ENCODE results near the gene BASP1. TPM values are rescaled to one million over a fixed set of nuclear protein-coding genes. Genes with fewer than 3 reads are reported as not detected.
A peak's percentile ranks its signal among the peaks of the same experiment; 100 is the strongest.

The BASP1 gene
- total and polyA plus RNA-seq, 10 of the 15 experiments (the other 5 are each of a cell fraction or from before 2014, with no cell fraction given), result 27.3 to 190 (median 102) TPM

DNA sequence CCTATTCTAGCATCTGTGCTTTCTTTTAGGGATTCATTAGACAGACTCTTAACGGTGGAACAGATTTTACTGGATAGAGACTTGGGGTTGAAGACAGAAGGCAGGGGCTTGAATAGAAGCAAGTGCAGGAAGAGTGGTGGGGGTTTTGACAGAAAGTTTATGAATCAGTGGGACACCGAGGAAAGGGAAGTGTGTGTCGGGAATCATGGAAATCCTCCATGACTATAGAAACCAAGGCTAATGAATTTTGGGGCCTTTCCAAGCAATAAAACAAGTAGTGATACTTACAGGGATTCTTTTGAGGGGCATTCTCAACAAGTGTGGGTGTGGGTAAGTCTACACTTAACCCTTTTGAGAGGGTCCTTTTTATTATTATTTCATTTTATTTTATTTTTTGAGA, 12.8 kb downstream of the BASP1 start (continued):
- TF ChIP-seq, protein P1, sequence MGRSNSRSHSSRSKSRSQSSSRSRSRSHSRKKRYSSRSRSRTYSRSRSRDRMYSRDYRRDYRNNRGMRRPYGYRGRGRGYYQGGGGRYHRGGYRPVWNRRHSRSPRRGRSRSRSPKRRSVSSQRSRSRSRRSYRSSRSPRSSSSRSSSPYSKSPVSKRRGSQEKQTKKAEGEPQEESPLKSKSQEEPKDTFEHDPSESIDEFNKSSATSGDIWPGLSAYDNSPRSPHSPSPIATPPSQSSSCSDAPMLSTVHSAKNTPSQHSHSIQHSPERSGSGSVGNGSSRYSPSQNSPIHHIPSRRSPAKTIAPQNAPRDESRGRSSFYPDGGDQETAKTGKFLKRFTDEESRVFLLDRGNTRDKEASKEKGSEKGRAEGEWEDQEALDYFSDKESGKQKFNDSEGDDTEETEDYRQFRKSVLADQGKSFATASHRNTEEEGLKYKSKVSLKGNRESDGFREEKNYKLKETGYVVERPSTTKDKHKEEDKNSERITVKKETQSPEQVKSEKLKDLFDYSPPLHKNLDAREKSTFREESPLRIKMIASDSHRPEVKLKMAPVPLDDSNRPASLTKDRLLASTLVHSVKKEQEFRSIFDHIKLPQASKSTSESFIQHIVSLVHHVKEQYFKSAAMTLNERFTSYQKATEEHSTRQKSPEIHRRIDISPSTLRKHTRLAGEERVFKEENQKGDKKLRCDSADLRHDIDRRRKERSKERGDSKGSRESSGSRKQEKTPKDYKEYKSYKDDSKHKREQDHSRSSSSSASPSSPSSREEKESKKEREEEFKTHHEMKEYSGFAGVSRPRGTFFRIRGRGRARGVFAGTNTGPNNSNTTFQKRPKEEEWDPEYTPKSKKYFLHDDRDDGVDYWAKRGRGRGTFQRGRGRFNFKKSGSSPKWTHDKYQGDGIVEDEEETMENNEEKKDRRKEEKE (IDR thresholded peaks at IDR 0.05), result no peak
- TF ChIP-seq ATF7 (IDR thresholded peaks at IDR 0.05; ENCODE audit: low read depth), result no peak

DNA sequence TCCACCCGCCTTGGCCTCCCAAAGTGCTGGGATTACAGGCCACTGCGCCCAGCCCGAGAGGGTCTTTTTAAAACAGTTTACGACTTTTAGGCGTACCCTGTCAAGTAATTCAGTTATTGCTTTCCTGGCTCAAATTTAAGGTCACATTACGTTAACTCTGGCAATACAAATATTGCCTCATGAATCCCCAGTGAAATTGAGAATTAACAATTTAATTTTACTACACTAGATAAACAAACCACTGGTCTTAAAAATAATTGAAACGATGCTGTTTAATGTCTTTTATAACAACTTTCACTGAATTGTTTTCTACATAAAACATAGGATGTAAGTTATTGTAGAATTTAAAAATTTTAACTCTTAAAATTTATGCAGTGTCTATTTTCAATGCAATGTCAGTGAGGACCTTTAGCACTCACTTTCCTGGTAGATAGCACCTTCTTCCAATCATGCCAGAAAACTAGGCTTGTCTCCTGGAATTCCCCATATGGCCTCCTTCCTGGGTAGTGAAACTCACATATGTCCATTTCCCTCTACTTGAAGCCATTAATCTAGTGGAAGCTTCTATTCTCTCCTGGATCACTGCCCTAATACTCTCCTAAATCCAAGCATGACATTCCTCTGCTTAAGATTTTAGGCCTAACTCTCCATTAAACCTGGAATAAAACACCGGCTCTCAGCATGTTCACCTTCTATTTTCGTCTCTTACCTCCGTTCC, 13.5 kb downstream of the BASP1 start:
- H3K79me2 ChIP-seq (ENCODE audit: control insufficient read depth, insufficient read depth, low read length), result peaks cover 43% of the 10 kb centered on the region
- H3K4me3 ChIP-seq, result no peak overlapping the region
- no peak for ATAC-seq
- no peak overlapping the region for H2AFZ ChIP-seq (ENCODE audit: control insufficient read depth, low read depth, low read length)
- intact Hi-C loops (cut with micrococcal nuclease; ENCODE audit: unreplicated experiment) (no loop called here), in situ Hi-C loops (cut with MboI) (loop anchor here (25.0 kb wide), 1 partner anchor 1506 kb away; no protein-coding TSS in a partner anchor)
- 0 out of 2 replicates have a peak overlapping the region, but pooled peaks have one; percentile 5 for H3K27ac ChIP-seq (ENCODE audit: control insufficient read depth, insufficient read depth)
- no peak for FAIRE-seq
- no peaks in the 10 kb centered on the region for H4K20me1 ChIP-seq (ENCODE audit: control insufficient read depth, insufficient read depth)
- no peak overlapping the region for H3K4me2 ChIP-seq (ENCODE audit: control insufficient read depth, insufficient read depth)
- WGBS (ENCODE audit: insufficient coverage, insufficient replicate concordance, low lambda C conversion rate, missing lambda C conversion rate), result 65% methylated on average over 10 of the region's 10 CpGs
- no peaks in the 10 kb centered on the region; a peak in 1 of 4 replicates for H3K36me3 ChIP-seq (ENCODE audit: control insufficient read depth in 2 of 2, insufficient read depth in 2 of 2, low read length in 1 of 2)
- ChIA-PET POLR2A (interaction anchor here (0.6 kb wide), 1 partner anchor 10 kb away, joined by 5 read pairs; no protein-coding TSS in a partner anchor), CTCF (no interaction called here), SMC1A (ENCODE audit: uncharacterized antibody, unreplicated experiment) (interaction anchor here (1.3 to 2.9 kb wide), 3 partner anchors 16 to 43 kb away, joined by 3 to 14 read pairs (median 4); no protein-coding TSS in a partner anchor), RAD21 (ENCODE audit: unreplicated experiment) (no interaction called here)
- H3K4me1 ChIP-seq (ENCODE audit: control insufficient read depth, insufficient read depth, low read length), result peaks cover 21% of the 10 kb centered on the region
- no peaks in the 10 kb centered on the region for H3K27me3 ChIP-seq (replicated peaks in 1 of 2; ENCODE audit: control insufficient read depth in 2 of 2, insufficient read depth in 2 of 2, low read length in 1 of 2)
- no peaks in the 10 kb centered on the region for H3K9me3 ChIP-seq (replicated peaks; ENCODE audit: control insufficient read depth, insufficient read depth, low read length)
- no peak for DNase-seq (ENCODE audit: low read depth, low spot score)
- BruUV-seq (replicated peaks), result no TSS peak
- H3K9ac ChIP-seq (ENCODE audit: control insufficient read depth, insufficient read depth, low read length), result no peak overlapping the region
- no peak for TF ChIP-seq RB1 (IDR thresholded peaks at IDR 0.05; ENCODE audit: borderline replicate concordance)
- no peak for TF ChIP-seq SREBF1 (IDR thresholded peaks at IDR 0.05; ENCODE audit: low read length)
- no peak for TF ChIP-seq JUND (IDR thresholded peaks at IDR 0.05; ENCODE audit: low read depth, low read length)
- TF ChIP-seq MEF2A (IDR thresholded peaks at IDR 0.05; ENCODE audit: insufficient read depth, low read depth, low read length), result no peak
- TF ChIP-seq SMAD5 (IDR thresholded peaks at IDR 0.05; ENCODE audit: low read depth), result no peak
- no peak for TF ChIP-seq SUZ12 (IDR thresholded peaks at IDR 0.05; ENCODE audit: unreplicated experiment)
- no peak for TF ChIP-seq CHD2 (IDR thresholded peaks at IDR 0.05; ENCODE audit: borderline replicate concordance, low read depth, low read length)
- no peak for TF ChIP-seq MTA3 (IDR thresholded peaks at IDR 0.05; ENCODE audit: borderline replicate concordance, low read length)
- TF ChIP-seq POLR2AphosphoS2 (IDR thresholded peaks at IDR 0.05; ENCODE audit: low read depth, low read length), result no peak
- TF ChIP-seq, protein P2, sequence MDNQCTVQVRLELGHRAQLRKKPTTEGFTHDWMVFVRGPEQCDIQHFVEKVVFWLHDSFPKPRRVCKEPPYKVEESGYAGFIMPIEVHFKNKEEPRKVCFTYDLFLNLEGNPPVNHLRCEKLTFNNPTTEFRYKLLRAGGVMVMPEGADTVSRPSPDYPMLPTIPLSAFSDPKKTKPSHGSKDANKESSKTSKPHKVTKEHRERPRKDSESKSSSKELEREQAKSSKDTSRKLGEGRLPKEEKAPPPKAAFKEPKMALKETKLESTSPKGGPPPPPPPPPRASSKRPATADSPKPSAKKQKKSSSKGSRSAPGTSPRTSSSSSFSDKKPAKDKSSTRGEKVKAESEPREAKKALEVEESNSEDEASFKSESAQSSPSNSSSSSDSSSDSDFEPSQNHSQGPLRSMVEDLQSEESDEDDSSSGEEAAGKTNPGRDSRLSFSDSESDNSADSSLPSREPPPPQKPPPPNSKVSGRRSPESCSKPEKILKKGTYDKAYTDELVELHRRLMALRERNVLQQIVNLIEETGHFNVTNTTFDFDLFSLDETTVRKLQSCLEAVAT (IDR thresholded peaks at IDR 0.05), result no peak
- TF ChIP-seq RELA (IDR thresholded peaks at IDR 0.05; ENCODE audit: borderline replicate concordance, partially characterized antibody), result no peak
- no peak for TF ChIP-seq ZNF622 (IDR thresholded peaks at IDR 0.05)
- TF ChIP-seq HCFC1 (IDR thresholded peaks at IDR 0.05; ENCODE audit: low read length), result no peak
- TF ChIP-seq EED (IDR thresholded peaks at IDR 0.05; ENCODE audit: low read depth), result no peak
